Measurements from ENCODE around the gene CACNA1C.

DNA sequence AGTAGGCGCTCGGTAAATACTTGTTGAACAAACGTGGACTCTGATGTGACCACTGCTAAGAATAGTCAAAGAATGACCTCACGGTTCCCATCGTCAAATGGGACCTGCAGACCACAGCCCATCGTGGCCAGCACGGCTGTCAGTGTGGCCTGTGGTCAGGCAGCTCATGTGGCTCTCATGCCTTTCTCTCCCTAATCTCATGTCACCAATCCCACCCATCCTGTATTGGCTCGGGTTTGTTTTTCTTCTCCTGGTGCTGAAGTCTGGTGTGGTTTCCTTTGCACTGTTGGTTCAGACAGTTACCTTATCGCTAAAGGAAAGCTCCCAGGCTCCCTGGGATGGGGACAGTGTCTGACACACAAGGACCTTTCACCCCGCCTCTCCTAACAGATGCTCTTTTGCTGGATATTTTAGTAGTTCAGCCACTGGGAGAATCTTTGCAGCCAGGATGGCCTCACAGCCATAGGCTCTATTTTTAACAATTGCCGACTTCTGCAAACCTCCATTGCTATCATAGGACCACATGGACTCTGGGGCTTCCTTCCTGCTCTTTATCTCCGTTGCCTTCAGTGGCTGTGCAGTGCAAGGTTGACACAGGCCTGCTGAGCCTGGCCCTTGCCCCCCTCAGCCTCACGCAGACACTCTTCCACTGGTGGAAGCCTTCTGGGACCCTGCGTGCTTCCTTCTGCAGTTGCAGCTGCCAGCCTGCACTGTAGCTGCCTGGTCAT lies 448.8 kb downstream of the CACNA1C start:
- TF ChIP-seq CTCF (conservative IDR thresholded peaks at IDR 0.05; ENCODE audit: low read length) (no peak), EZH2phosphoT487 (IDR thresholded peaks at IDR 0.05; ENCODE audit: borderline replicate concordance, low read depth, low read length) (no peak)
